Mammary epithelial cell (primary cell): ENCODE results near the gene PRICKLE4.

Experiments used
- CTCF ChIP-seq, 2 donors: IDR thresholded peaks in 1 of 2; conservative IDR thresholded peaks in 1 of 2; 2 replicates each; pipeline ENCODE4 v1.5.1; 2011 to 2012; ENCODE audit warnings: inconsistent platforms in 2 of 2, low read length in 2 of 2, mild to moderate bottlenecking in 2 of 2, control low read depth in 1 of 2, low read depth in 1 of 2; ENCODE audit not compliant: insufficient read depth in 1 of 2; ENCODE audit errors: extremely low read depth in 1 of 2
- EZH2 ChIP-seq: IDR thresholded peaks from 2 replicates; pipeline ENCODE4 v1.6.1; 2012; ENCODE audit warnings: low read length, inconsistent platforms, borderline replicate concordance

GRCh38 chr6:41814629-41815028 is 34.0 kb downstream of the PRICKLE4 start:
- TF ChIP-seq CTCF (conservative IDR thresholded peaks at IDR 0.05 in 1 of 2, IDR thresholded peaks at IDR 0.05 in 1 of 2; ENCODE audit: extremely low read depth in 1 of 2, insufficient read depth in 1 of 2, low read depth in 1 of 2, low read length in 2 of 2) (no peak), EZH2 (no peak)
